ENCODE data around the gene DEK.
"Not testable (repeated sequence)": the region's sequence is repeated elsewhere in the genome, so short reads cannot be mapped to it uniquely, and the experiment has no call there.

The DEK gene

DNA sequence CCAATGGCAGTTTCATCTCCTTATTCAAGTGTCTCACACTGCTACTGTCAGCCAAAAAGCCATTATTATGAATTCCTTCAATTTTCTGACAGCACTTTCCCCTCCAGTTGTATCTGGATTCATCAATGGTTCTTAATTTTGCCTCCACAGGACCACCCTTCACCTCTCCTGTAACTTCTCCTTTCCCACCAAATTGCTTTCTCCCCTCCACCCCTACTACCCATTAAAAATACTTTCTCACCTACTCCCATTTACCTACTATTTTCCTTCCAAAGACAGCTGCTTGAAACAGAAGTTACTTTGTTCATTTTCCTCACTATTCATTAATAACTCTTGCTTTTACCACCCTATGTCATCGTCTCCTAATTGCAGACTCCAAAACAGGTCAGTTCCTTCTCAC lies 29.8 kb downstream of the DEK start:
- DNase-seq: no peak

DNA sequence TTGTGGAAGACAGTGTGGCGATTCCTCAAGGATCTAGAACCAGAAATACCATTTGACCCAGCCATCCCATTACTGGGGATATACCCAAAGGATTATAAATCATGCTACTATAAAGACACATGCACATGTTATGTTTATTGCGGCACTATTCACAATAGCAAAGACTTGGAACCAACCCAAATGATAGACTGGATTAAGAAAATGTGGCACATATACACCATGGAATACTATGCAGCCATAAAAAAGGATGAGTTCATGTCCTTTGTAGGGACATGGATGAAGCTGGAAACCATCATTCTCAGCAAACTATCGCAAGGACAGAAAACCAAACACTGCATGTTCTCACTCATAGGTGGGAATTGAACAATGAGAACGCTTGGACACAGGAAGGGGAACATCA lies 30.6 kb downstream of the DEK start:
- DNase-seq: not testable (repeated sequence)

DNA sequence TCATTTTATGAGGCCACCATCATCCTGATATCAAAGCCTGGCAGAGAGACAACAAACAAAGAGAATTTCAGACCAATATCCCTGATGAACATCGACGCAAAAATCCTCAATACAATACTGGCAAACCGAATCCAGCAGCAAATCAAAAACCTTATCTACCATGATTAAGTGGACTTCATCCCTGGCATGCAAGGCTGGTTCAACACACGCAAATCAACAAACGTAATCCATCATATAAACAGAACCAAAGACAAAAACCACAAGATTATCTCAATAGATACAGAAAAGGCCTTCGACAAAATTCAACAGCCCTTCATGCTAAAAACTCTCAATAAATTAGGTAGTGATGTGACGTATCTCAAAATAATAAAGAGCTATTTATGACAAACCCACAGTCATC lies 32.5 kb downstream of the DEK start:
- not testable (repeated sequence) for DNase-seq

DNA sequence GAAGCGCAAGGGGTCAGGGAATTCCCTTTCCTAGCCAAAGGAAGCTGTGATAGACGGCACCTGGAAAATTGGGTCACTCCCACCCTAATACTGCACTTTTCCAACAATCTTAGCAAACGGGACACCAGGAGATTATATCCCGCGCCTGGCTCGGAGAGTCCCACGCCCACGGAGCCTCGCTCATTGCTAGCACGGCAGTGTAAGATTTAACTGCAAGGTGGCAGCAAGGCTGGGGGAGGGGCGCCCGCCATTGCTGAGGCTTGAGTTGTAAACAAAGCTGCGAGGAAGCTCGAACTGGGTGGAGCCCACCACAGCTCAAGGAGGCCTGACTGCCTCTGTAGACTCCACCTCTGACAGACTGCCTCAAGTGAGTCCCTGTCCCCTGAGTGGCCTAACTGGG lies 35.7 kb downstream of the DEK start:
- DNase-seq: not testable (repeated sequence)

DNA sequence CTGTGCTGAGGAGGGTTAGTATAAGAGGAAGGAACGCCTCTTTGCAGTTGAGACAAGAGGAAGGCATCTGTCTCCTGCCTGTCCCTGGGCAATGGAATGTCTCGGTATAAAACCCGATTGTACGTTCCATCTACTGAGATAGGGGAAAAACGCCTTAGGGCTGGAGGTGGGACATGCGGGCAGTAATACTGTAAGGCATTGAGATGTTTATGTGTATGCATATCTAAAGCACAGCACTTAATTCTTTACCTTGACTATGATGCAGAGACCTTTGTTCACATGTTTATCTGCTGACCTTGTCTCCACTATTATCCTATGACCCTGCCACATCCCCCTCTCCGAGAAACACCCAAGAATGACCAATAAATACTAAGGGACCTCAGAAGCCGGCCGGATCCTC lies 37.2 kb downstream of the DEK start:
- not testable (repeated sequence) for DNase-seq

DNA sequence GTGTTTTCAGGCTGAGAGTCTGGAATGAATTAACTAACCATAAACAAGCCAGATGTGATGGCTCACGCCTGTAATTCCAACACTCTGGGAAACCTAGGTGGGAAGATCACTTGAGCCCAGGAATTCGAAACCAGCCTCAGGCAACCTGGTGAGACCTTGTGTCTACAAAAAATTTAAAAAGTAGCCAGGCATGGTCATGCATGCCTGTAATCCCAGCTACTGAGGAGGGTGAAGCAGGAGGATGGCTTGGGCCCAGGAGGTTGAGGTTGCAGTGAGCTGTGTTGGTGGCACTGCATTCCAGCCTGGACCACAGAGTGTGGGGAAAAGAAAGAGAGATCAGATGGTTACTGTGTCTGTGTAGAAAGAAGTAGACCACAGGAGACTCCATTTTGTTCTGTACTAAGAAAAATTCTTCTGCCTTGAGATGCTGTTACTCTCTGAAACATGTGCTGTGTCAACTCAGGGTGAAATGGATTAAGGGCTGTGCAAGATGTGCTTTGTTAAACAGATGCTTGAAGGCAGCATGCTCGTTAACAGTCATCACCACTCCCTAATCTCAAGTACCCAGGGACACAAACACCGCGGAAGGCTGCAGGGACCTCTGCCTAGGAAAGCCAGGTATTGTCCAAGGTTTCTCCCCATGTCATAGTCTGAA lies 37.8 kb downstream of the DEK start:
- DNase-seq: not testable (repeated sequence)

DNA sequence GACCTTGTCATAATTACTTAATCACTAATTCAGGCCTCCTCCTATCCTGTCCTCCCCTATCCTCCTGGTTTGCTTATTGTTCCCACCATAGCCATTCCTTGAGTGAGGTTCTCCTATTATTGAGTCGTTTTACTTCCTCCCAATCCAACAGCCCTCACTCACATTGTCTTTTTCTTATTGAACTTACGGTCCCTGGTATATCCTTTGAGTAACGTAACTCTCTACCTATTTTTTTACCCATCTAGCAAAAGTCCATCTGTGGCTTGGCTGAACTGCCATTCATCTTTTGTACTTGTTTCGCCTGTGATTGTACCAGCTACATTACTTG lies 43.1 kb downstream of the DEK start:
- DNase-seq: no peak

DNA sequence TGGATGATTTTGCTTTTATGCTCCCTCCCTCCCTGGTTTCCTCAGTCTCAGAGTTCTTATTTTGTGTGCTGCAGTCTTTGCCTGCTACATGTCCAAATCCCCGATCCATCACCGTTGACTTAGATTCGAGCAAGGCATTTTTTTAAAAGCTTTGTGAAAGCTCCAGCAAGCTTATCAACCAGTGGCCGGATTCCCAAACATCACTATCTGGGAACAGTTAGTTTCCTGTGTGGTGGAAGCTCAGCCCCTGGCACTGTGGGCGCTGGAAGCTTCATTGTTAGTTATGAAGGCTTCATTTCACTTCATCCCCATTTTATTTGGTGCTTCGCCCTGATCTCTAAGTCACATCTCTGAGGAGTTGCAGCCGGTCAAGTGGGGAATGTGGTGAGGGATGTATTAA lies 44.7 kb downstream of the DEK start:
- no peak for DNase-seq

DNA sequence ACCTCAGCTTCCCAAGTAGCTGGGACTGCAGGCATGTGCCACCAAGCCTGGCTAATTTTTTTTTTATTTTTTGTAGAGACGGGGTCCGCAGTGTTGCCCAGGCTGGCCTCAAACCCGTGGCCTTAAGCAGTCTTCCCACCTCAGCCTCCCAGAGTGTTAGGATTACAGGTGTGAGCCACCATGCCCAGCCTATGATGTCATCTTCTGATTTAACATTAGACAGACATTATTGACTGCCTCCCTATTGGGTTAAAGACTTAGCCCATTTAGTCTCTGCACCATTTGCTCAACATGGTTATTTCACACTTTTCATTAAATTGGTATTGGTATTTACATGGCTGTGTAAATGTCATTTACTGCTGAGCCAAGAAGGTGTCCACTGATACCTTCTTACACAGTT lies 46.1 kb downstream of the DEK start:
- no peak for DNase-seq

DNA sequence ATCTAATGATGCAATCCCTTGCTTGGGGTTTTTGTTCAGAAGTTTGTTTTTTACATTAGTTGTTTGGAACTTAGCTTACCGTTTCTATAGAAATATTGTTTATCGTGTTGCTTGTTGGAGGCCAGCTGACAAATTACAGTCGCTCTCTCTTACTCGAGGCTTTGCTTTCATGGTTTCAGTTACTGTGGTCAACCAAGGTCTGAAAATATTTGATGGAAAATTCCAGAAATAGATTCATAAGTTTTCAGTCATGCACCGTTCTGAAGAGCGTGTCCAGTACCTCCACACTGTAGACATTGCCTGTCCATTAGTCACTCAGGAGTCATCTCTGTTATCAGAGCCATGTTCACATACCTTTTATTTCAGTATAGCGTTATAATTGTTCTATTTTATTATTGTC lies 47.9 kb downstream of the DEK start:
- DNase-seq: no peak

DNA sequence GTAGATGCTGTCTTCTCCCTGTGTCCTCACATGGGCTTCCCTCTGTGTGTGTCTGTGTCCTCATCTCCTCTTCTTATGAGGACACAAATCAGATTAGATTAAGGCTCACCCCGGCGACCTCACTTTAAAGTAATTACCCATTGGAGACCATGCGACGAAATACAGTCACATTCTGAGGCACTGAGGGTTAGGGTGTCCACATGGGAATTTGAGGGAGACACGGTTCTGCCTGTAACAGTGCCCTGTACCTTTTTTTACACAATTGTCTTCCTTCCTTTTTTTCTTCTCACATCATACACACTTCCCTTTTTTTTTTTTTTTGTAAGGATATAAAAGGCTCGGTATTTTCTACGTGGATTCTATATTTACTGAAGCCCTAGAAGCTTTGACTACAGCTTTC lies 48.9 kb downstream of the DEK start:
- no peak for DNase-seq

DNA sequence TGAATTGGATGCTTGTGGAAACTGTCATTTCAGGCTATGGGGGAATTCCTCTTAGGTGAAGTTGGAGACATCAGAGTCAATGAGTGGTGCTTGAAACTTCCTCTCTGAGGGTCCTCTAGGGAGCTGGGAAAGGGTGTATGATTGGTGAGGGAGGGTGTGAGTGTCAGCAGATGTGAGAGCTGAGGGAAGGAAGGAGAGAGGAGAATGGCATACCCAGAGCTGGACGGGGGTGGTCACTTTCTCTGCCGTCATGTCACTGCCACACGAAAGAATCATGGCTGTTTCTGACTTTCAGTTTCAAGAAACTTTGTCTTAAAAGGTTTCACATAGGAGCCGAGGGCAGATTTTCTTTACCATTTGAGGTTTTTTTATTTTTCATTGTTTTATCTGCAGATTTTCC lies 50.3 kb downstream of the DEK start:
- DNase-seq: no peak

DNA sequence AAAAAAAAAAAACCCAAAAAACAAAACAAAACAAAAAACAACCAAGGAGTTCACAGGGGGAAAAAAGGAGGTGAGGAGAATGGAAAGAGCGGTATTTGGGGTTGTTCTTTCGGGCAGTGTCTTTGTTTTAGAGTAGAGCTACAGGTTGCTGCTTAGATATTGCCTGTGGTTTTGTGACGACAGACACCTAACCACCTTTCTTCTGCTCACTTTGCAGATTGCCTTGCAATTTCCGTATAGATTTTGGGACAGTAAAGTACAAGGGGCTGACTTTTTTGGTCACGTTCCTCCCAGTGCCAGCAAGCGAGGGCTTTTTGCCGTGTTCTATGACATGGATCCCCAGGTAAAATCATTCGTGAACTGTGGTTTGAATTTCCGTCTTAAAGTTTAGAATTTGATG lies 50.9 kb downstream of the DEK start:
- no peak for DNase-seq

DNA sequence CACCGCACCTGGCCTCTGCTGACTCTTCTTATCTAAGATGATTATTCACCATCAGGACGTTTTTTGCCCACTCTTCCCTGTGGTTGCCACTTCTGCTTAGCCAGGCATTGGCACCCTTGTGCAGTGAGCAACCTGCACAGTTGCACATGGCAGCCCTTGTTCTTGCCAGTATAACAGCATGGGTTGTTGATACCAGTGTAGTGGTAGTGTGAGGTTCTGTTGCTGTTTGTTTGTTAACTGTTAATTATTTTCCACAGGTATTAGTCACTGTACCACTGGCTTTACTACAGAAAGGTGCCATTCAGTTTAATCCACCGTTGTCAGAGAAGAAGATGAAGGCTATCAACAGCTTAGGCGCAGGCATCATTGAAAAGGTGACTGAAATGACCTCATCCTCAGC lies 52.1 kb downstream of the DEK start:
- no peak for DNase-seq

DNA sequence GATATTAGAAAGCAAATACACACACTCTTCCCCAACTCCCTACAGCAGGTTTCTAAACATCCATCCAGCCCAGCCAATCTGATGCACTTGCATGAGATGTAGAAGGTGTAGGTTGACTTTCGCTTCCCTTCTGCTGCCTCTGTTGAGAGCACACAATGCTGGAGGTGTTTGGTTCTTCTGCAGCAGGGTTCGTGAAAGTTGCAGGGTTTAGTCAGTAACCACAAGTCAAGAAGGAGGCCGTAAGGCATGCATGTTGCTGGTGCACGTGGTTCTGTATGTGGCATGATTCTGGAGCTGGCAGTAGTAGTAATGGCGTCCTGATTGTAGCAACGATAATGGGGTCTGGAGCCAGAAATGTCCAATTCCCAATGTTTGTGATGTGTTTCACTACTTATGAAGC lies 53.0 kb downstream of the DEK start:
- no peak for DNase-seq

DNA sequence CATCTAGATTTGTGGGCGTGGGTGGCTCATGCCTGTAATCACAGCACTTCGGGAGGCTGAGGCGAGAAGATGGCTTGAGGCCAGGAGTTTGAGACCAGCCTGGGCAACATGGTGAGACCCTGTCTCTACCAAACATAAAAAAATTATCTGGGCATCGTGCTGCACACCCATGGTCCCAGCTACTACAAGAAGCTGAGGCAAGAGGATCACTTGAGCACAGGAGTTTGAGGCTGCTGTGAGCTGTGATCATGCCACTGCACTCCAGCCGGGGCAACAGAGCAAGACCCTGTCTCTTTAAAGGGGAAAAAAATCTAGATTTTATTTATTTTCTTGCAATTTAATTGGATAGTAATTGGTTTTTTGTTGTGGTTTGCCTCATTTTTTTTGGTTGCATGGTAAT lies 53.6 kb downstream of the DEK start:
- no peak for DNase-seq

DNA sequence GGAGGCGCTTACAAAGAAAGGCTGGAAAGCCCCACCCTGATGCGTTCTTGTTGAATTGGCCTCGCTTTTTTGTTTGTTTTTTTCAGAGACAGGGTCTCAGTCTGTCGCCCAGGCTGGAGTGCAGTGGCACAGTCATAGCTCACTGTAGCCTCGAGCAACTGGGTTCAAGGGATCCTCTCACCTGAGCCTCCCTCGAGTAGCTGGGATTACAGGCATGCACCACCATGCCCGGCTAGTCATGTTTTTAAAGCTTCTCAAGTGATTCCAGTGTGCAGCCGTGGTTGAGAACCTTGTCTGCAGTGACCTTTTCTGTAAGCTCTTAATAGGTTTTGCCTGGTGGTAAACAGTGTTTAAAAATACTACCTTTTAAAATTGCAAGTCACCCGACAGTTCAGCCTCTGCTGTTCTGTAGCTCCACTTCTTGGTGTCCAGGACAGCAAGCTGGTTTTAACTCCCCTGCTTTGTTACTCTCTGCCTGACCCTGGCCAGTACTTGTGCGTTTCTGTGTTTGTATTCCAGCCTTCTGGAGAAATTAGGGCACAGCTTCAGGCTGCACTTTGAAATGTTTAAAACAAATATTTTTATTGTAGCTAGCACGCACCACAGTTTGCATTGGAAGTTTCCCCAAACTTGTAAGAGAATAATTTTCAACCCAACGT lies 54.7 kb downstream of the DEK start:
- DNase-seq: no peak

DNA sequence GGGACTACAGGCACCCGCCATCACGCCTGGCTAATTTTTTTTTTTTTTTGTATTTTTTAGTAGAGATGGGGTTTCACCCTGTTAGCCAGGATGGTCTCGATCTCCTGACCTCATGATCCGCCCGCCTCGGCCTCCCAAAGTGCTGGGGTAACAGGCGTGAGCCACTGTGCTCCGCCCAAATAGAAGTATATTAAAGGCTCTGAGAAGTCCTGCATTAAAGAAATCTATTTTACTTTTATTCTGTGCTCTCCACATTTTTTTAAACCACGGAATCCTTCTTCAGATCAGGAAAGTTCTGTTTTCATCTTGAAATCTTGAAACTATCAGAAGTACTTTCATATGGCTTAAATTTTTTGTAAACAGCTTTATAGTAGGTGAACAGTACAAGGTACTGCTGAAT lies 55.6 kb downstream of the DEK start:
- DNase-seq: not testable (repeated sequence)

DNA sequence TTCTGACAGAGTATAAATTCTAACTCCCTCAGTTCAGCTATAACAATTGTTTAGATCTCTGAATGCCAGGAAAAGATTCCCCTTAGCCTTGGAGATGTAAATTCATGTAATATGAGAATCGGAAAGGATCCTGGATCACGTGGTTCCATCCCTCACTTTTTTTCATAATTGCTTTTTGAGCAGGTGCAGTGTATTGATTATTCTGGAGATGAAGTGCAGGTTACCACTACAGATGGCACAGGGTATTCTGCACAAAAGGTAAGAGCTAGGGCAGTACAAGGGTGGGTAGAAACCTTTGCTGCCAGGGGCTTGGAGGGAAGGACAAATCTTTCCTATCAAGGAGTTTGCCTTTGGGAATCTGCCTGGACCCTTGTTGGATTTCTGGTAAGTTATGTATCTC lies 56.4 kb downstream of the DEK start:
- DNase-seq: no peak

DNA sequence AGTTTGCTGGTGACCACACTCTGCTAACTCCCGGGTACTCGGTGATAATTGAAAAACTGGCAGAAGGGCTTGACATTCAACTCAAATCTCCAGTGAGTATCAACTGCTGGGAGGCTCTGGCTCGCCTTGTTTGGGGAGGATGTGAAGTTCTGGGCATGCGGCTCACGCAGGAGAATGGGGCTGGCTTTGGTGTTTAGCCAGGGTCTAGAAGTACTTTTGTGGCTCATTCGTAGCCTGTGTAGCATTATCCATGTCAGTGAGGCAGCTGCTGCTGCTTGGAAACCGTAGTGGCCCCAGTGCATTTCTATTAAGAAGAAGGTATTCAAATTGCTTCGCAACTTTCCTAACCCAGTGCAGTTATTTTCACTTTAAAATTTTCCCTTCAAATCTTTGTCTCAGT lies 56.9 kb downstream of the DEK start:
- no peak for DNase-seq

DNA sequence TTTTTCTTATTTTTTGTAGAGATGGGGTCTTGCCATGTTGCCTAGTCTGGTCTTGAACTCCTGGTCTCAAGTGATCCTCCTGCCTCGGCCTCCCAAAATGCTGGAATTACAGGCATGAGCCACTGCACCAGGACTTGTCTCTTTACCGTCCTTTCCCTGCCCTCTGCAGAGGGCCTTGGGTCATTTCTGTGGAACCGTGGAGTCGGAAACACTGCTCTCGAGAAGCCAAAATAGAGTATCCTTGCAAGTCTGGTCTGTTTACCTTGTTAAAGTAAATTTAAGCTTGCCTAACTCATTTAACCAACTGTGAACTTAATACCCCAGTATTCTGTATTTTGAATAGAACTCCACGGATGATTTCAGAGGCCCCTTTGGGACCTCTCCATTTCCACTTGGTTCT lies 57.7 kb downstream of the DEK start:
- DNase-seq: no peak

DNA sequence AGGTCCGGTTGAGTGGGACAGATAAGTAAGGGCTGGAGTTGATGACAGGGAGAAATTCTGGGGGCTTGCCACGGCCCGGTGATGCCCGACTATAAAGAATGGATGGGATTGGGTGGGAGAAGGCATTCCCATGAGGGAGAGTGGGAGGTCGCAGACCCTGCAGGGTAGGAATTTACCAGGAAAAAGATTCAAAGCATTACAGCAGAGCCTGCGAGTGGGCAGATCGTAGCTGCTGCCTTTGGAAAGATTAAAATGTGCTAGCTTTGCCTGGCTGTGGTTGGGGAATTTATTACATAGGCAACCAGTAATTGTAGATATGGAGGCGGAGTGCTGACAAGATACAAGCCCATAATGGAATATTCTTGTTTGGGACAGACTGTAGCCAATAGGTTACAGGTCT lies 59.6 kb downstream of the DEK start:
- DNase-seq: no peak

DNA sequence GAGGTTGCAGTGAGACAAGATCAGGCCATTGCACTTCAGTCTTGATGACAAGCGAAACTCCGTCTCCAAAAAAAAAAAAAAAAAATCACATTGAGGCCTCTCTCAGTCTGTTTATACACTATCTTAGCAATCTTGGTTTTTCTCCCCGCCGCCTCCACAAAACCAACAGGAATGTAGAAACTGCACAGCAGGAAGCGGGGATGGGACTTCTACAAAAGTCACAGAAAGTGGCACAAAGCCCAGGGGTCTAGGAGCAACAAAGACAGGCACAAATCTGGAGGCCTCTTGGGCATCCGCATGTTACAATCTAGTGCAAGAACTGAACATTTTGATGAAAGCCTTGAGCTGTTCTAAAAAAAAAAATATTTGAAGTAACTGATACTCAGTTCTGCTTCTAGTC lies 60.5 kb downstream of the DEK start:
- no peak for DNase-seq

DNA sequence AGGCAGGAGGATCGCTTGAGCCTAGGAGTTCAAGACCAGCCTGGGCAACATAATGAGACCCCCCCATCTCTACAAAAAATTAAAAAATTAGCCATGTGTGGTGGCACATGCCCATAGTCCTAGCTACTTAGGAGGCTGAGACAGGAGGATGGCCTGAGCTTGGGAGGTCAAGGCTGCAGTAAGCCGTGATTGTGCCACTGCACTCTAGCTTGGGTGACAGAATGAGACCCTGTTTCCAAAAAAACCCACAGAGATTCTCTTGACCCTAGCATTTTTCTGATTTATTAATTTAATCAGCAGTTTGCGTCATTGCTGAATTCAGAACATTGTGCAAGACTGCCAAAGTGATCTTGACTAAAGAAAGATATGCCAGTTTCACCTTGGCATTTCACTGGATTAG lies 72.3 kb downstream of the DEK start:
- no peak for DNase-seq

DNA sequence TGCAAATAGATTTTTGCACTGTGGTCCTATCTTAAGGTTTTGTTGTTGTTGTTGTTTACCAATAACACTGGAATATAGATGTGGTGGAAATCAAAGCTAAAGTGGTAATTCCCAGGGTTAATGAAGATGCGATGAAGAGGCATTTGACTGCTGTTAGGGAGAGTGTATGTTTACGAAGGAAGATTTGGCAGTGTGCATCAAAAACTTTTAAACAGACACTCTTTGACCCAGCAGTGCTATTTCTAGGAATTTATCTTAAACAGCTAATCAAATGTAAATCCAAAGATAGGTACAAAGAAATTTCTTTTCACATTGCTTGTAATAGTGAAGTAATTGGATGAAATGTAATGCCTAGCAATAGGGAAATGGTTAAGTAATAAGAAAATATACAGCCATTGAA lies 75.1 kb downstream of the DEK start:
- DNase-seq: no peak
